HG02610 (cell line): ENCODE results near the gene FMO4.
"Not testable (repeated sequence)": the region's sequence is repeated elsewhere in the genome, so short reads cannot be mapped to it uniquely, and the experiment has no call there.

Experiments
- ATAC-seq: cut with Tn5 transposase; IDR thresholded peaks from one replicate; pipeline ENCODE4 v1.9.1; 2021; ENCODE audit warnings: mild to moderate bottlenecking, moderate library complexity; ENCODE audit not compliant: unreplicated experiment

Gene FMO4

GRCh38 chr1:171384496-171384895, 70.5 kb downstream of the FMO4 start:
- no peak for ATAC-seq

- ATAC-seq: no peak
These were observed 75.2 kb downstream of the FMO4 start for GRCh38 chr1:171389171-171389570.

GRCh38 chr1:171390740-171391139, 76.8 kb downstream of the FMO4 start:
- ATAC-seq: not testable (repeated sequence)
